Neural cell (in vitro differentiated cells): ENCODE results near the gene GLA. TPM values are rescaled to one million over a fixed set of nuclear protein-coding genes. Genes with fewer than 3 reads are reported as not detected.

Experiments
- H2AFZ ChIP-seq: fragments of 200-600, 300-800 bp; sonication (generic), shearing (Covaris generic); 2 replicates; pipeline ENCODE4 v1.6.0; 2014; ENCODE audit warnings: low read depth, mild to moderate bottlenecking, antibody characterized with exemption, low read length, moderate library complexity
- H3F3A ChIP-seq: fragments of 200-600 bp; shearing (Covaris generic); 2 replicates; pipeline ENCODE4 v1.6.1; 2016; ENCODE audit warnings: mild to moderate bottlenecking, moderate library complexity, mixed read lengths, antibody characterized with exemption, low read length; ENCODE audit not compliant: insufficient read depth, poor library complexity, severe bottlenecking
- H3K27ac ChIP-seq: fragments of 200-600, 300-800 bp; sonication (generic), shearing (Covaris generic); 2 replicates; pipeline ENCODE4 v1.5.1; 2014; ENCODE audit warnings: mild to moderate bottlenecking, low read length, moderate library complexity
- H3K27me3 ChIP-seq: fragments of 300-800, 200-600 bp; sonication (generic), shearing (Covaris generic); 2 replicates; pipeline ENCODE4 v1.6.0; 2014; ENCODE audit warnings: mild to moderate bottlenecking, low read depth, low read length, moderate library complexity; ENCODE audit not compliant: insufficient read depth
- H3K36me3 ChIP-seq: fragments of 300-800, 200-600 bp; sonication (generic), shearing (Covaris generic); 2 replicates; pipeline ENCODE4 v1.5.1; 2014; ENCODE audit warnings: mild to moderate bottlenecking, antibody characterized with exemption, low read length, moderate library complexity; ENCODE audit not compliant: insufficient read depth
- H3K4me2 ChIP-seq: fragments of 300-800, 200-600 bp; sonication (generic), shearing (Covaris generic); 2 replicates; pipeline ENCODE4 v1.6.0; 2014; ENCODE audit warnings: mild to moderate bottlenecking, low read length
- H3K4me3 ChIP-seq: fragments of 300-800, 200-600 bp; sonication (generic), shearing (Covaris generic); 2 replicates; pipeline ENCODE4 v1.5.1; 2014; ENCODE audit warnings: mild to moderate bottlenecking, low read length, moderate library complexity
- H3K79me2 ChIP-seq: fragments of 200-600 bp; shearing (Covaris generic); replicated peaks from 2 replicates; pipeline ENCODE4 v1.6.0; 2014; ENCODE audit warnings: mild to moderate bottlenecking, low read length, moderate library complexity; ENCODE audit not compliant: insufficient read depth
- H3K9ac ChIP-seq: fragments of 300-800, 200-600 bp; sonication (generic), shearing (Covaris generic); 2 replicates; pipeline ENCODE4 v1.6.1; 2016; ENCODE audit warnings: mild to moderate bottlenecking, low read length, mixed read lengths
- H3K9me2 ChIP-seq: fragments of 200-600 bp; shearing (Covaris generic); 2 replicates; pipeline ENCODE4 v1.6.1; 2016; ENCODE audit warnings: mild to moderate bottlenecking, low read length, mixed read lengths; ENCODE audit not compliant: insufficient read depth
- H3K9me3 ChIP-seq: fragments of 200-600, 300-800 bp; sonication (generic), shearing (Covaris generic); 2 replicates; pipeline ENCODE4 v1.6.1; 2016; ENCODE audit warnings: mild to moderate bottlenecking, mixed run types, low read length, moderate library complexity, mixed read lengths
- H4K20me1 ChIP-seq: fragments of 200-600 bp; shearing (Covaris generic); 2 replicates; pipeline ENCODE4 v1.6.1; 2016; ENCODE audit warnings: mild to moderate bottlenecking, mixed run types; ENCODE audit not compliant: insufficient read depth
- CTCF ChIP-seq: fragments of 450-650 bp; IDR thresholded peaks from 2 replicates; pipeline ENCODE4 v1.5.1; 2014; ENCODE audit warnings: antibody characterized with exemption, mild to moderate bottlenecking, moderate library complexity; ENCODE audit not compliant: poor library complexity, severe bottlenecking
- EP300 ChIP-seq: fragments of 450-650 bp; conservative IDR thresholded peaks from 2 replicates; pipeline ENCODE4 v1.6.1; 2014; ENCODE audit warnings: antibody characterized with exemption, mild to moderate bottlenecking, moderate library complexity; ENCODE audit not compliant: poor library complexity, severe bottlenecking
- EZH2 ChIP-seq: fragments of 200-600, 300-800 bp; shearing (Covaris generic), sonication (generic); IDR thresholded peaks from 2 replicates; pipeline ENCODE4 v1.6.1; 2014; ENCODE audit warnings: antibody characterized with exemption, low read length, borderline replicate concordance, mild to moderate bottlenecking; ENCODE audit not compliant: insufficient read depth, poor library complexity, severe bottlenecking
- MXI1 ChIP-seq: fragments of 450-650 bp; conservative IDR thresholded peaks from 2 replicates; pipeline ENCODE4 v1.6.1; 2014; ENCODE audit warnings: antibody characterized with exemption, mild to moderate bottlenecking; ENCODE audit not compliant: poor library complexity, severe bottlenecking
- POLR2AphosphoS5 ChIP-seq: IDR thresholded peaks from 2 replicates; pipeline ENCODE4 v1.6.1; 2012
- RAD21 ChIP-seq: fragments of 450-650 bp; conservative IDR thresholded peaks from 2 replicates; pipeline ENCODE4 v1.6.1; 2014; ENCODE audit warnings: antibody characterized with exemption, mild to moderate bottlenecking, moderate library complexity
- REST ChIP-seq: IDR thresholded peaks from 2 replicates; pipeline ENCODE4 v1.6.1; 2012; ENCODE audit warnings: borderline replicate concordance
- SMC3 ChIP-seq: fragments of 450-650 bp; conservative IDR thresholded peaks from 2 replicates; pipeline ENCODE4 v1.6.1; 2014; ENCODE audit warnings: antibody characterized with exemption, mild to moderate bottlenecking, moderate library complexity; ENCODE audit not compliant: poor library complexity
- TAF1 ChIP-seq: IDR thresholded peaks from 2 replicates; pipeline ENCODE4 v1.6.1; 2012; ENCODE audit warnings: low read depth
- polyA plus RNA-seq: library from polyadenylated mRNA; depleted of rRNA; stranded (reverse); fragments of >200 nt; gene quantifications from 2 replicates; pipeline ENCODE4 v1.2.3, GENCODE V29; 2014

The GLA gene
- polyA plus RNA-seq, 1 donor from 2014 or later, result 39.0 TPM

- H2AFZ ChIP-seq, result no peak overlapping the region
- no peak overlapping the region for H3K4me3 ChIP-seq
- H4K20me1 ChIP-seq, result no peaks in the 10 kb centered on the region
- H3K36me3 ChIP-seq, result no peaks in the 10 kb centered on the region
- no peaks in the 10 kb centered on the region for H3K79me2 ChIP-seq
- no peak overlapping the region for H3K27ac ChIP-seq
- H3K4me2 ChIP-seq, result no peak overlapping the region
- H3F3A ChIP-seq, result no peaks in the 10 kb centered on the region
- H3K27me3 ChIP-seq, result no peaks in the 10 kb centered on the region
- no peaks in the 10 kb centered on the region for H3K9me3 ChIP-seq
- TF ChIP-seq SMC3 (no peak), EZH2 (no peak)
- no peaks in the 10 kb centered on the region for H3K9me2 ChIP-seq
- no peak overlapping the region for H3K9ac ChIP-seq
These were observed 22.6 kb downstream of the GLA start for GRCh38 chrX:101385026-101385684.

GRCh38 chrX:101383679-101384205 lies 24.0 kb downstream of the GLA start:
- no peak overlapping the region for H3K4me2 ChIP-seq
- H3K9ac ChIP-seq, result no peak overlapping the region
- no peak overlapping the region for H3K27ac ChIP-seq
- no peaks in the 10 kb centered on the region for H3K9me2 ChIP-seq
- H3K27me3 ChIP-seq, result no peaks in the 10 kb centered on the region
- no peak for TF ChIP-seq REST
- no peak for TF ChIP-seq TAF1
- no peak for TF ChIP-seq RAD21
- TF ChIP-seq POLR2AphosphoS5, result no peak
- no peak for TF ChIP-seq CTCF
- no peak overlapping the region for H2AFZ ChIP-seq
- H4K20me1 ChIP-seq, result no peaks in the 10 kb centered on the region
- H3K4me3 ChIP-seq, result no peak overlapping the region
- H3K36me3 ChIP-seq, result no peaks in the 10 kb centered on the region
- H3K9me3 ChIP-seq, result no peaks in the 10 kb centered on the region
- no peaks in the 10 kb centered on the region for H3K79me2 ChIP-seq
- H3F3A ChIP-seq, result no peaks in the 10 kb centered on the region

- no peak for TF ChIP-seq RAD21
- TF ChIP-seq EZH2, result no peak
- TF ChIP-seq CTCF, result no peak
- no peak for TF ChIP-seq MXI1
- TF ChIP-seq POLR2AphosphoS5, result no peak
- TF ChIP-seq SMC3, result no peak
- TF ChIP-seq EP300, result no peak
- no peak for TF ChIP-seq TAF1
- no peak for TF ChIP-seq REST
- Histone ChIP-seq H3K4me3 (no peak overlapping the region), H3F3A (no peaks in the 10 kb centered on the region), H4K20me1 (no peaks in the 10 kb centered on the region), H3K79me2 (no peaks in the 10 kb centered on the region), H3K27ac (no peak overlapping the region), H2AFZ (no peak overlapping the region), H3K4me2 (no peak overlapping the region), H3K27me3 (no peaks in the 10 kb centered on the region), H3K9me2 (no peaks in the 10 kb centered on the region), H3K9ac (no peak overlapping the region), H3K36me3 (no peaks in the 10 kb centered on the region), H3K9me3 (no peaks in the 10 kb centered on the region)
These were observed 30.2 kb downstream of the GLA start for GRCh38 chrX:101377547-101377946.
